HG03342 (cell line): ENCODE data around the gene USP6NL.

Source experiments
- ATAC-seq: cut with Tn5 transposase; IDR thresholded peaks from one replicate; pipeline ENCODE4 v1.9.1; 2021; ENCODE audit warnings: mild to moderate bottlenecking, moderate library complexity; ENCODE audit not compliant: unreplicated experiment

Gene USP6NL

DNA sequence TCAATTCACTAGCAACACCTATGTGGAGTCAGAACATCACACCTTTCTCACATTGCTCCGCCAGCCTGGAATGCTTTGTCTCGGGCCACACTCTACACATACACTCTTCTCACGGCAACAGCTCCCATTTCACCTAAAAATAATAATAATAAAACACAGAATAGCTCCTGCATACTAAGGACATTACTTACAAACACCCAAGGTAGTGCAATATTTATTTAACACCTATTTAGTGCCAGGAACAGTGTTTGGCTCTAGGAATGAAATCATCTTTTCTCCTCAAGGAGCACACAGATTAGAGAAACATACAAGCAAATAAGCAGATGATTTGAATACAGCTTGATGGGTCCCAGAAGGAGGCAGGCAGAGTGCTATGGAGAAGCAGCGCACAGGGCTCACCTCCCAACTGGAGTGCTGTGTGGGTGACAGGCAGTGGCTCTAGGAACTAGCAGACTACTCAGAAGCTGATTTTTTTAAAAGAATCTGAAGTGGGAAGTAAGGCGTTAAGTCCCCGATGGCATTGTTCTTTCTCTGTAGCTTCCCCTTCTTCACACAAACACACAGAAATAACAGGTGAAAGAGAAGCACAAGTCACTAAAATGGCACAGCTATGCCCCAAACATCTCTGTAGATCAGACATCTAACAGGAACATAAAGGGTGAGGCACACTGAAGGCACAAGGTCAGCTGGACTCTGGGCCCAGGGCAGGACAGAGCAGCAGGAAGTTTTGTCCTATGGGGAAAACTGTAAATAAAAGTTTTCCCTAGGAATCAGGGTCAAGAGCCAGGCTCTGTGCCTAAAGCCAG is 16.7 kb downstream of the USP6NL start:
- ATAC-seq = no peak

DNA sequence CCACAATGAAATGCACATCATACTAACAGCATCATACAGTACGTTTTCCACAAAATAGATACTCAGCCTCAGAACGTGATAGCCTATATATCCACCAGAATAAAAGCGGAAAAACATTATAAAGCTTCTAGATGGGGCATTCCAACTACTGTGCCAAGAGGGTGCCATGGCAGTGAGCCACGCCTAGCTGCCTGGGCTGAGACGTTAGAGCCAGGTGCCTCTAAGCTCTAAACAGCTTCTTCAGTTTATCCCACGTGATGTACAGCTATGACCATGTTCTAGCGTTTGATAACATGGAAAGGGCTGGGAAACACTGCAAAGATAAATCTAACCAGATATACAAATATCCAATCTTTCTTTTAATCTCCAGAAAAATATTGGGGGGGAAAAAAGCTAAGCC is 17.8 kb downstream of the USP6NL start:
- no peak for ATAC-seq

GRCh38 chr10:11589738-11590137 is 21.7 kb downstream of the USP6NL start:
- ATAC-seq = no peak

DNA sequence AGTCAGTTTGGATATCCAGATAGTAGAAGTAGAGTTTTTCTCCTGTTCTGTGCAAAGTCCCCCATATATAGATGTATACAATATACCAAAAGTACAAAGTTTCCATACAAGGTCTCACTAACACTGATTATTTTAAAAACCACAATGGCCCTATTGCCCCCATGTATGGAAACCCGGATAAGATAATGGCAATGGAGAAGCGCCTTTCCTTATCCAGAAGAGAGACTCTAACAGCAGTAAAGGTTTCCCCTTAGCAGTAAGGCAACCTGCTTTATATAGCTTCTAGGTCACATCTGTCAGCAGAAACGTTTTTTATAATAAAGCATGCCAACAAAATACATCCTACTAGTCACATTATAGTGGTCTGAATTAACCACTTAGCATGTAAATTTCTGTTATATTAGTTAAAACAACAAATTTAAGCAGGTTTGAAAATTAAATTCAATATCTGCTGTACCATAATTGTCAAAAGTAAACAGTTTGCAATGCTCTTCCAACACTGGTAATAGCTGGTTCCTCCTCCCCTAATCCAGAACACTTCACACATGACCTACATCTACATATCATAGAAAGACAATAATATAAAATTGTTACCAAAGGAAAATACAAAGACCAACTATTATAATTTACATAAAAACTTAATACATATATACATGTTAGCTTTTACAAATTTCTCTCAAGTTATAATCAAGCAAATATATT is 22.4 kb downstream of the USP6NL start:
- ATAC-seq = no peak

- no peak for ATAC-seq
Measured at GRCh38 chr10:11587722-11588259, 23.7 kb downstream of the USP6NL start.

- no peak for ATAC-seq
Measured at GRCh38 chr10:11586170-11586569, 25.3 kb downstream of the USP6NL start.

DNA sequence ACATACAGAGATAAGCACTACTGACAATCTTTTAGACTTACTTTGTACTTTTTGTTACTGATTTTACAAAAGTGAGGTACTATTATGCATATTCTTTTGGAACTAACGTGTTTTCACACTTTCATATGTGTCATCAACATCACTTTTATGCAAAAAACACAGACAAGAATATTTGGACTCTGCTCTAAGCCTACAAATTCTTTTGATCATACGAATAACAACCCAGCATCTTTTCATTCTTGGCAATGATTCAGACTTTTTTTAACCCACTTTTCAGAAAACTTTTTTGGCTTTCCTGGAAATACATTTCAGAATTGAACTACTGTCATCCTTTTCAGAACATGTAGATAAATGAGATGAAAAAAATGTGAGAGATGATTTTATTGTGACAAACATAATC is 30.2 kb downstream of the USP6NL start:
- no peak for ATAC-seq

GRCh38 chr10:11579885-11580284 is 31.6 kb downstream of the USP6NL start:
- ATAC-seq = no peak

- peak; percentile 54 for ATAC-seq
Measured at GRCh38 chr10:11578802-11579255, 32.6 kb downstream of the USP6NL start.

DNA sequence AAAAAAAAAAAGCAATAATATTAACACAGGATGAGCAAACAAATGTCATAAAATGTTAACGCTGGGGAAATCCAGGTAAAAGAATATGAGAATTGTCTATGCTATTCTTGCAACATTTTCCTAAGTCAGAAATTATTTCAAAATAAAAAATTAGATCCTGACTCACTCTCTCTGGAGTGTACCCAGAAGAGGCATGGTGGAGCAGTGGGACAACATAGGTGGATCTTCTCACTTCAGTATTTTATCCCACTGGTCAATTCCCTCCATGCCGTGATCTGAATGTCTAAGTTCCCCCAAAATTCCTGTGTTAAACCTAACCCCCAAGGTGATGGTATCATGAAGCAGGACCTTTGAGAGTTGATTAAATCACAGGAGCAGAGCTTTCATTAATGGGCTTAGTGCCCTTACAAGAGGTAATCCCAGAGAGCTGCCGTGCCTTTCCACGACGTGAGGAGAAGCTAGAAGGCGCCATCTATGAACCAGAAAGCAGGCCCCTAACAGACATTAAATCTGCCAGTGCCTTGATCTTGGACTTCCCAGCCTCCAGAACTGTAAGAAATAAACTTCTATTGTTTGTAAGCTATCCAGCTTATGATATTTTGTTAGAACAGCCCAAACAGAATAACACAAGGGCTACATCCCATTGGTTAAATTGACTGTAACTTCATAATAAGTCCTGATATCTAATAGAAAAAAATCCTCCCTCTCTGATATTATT is 35.2 kb downstream of the USP6NL start:
- ATAC-seq = no peak

- ATAC-seq = peak; percentile 64
Measured at GRCh38 chr10:11573497-11573896, 38.0 kb downstream of the USP6NL start.

DNA sequence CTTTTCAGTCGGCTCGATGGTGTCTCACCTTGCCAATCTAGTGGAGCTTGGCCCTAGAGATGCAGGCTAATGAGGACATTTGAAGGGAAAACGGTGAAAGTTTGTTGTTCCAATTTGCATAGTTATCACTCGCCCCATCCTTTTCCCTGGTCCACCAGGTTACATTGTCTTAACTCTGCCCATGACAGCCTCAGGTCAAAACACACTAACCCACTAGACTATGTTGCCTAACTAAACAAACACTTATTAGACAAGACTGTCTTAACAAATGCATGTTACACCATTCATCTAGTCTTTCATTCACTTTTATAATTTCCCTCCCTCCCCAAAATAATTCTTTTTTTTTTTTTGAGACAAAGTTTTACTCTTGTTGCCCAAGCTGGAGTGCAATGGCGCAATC is 40.7 kb downstream of the USP6NL start:
- ATAC-seq = no peak

DNA sequence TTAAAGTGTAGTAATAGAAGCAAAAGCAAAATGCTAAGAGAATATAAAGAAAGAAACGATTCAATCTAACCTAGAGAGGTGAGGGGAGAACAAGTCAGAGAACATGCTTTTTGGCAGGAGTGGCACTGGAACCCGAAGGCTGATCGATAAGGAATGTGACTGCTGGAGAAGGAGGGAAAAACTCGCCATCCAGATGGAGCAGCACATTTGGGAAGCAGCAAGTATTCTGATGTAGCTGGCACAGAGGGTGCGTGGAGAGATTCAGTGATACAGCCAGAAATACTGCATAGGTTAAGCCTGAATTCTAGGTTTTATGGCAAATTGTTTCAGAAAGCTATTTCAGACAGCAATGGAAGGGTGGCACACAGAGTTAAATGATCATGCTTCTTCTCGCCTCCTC is 42.0 kb downstream of the USP6NL start:
- ATAC-seq = no peak

DNA sequence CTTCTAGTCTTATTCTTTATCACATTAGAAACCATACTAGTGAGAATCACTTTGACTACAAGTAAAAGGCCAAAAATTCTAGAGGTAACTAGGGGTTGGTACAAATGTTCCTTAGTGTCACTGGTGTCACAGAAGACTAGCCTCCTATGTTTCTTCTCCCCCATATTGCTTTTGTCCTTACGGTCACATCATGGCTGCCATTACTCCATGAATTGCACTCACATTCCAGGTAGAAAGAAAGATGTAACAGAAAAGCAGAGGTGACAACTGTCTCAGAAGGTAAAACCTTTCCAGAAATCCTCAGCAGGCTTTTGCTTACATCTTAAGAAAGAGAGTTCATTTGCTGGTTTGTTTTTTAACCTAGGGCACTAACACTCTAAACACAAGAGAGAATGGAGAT is 42.9 kb downstream of the USP6NL start:
- no peak for ATAC-seq

DNA sequence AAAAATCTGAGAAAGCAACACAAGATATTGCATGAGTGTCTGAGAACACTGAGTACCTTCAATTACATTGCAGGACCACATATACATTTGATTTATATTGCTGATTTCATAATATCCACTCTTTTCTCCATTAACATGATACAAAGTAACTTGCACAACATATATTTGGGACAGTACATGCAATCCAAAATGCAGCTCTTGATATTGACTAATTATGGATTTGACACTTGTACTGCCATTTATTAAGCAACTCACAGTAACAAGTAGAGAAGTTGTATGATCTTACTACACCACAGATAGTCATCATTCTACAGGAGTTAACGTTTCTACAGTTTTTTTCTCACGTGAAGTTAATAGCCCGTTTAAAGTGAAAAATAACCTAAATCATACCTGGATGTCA is 46.7 kb downstream of the USP6NL start:
- ATAC-seq = no peak

DNA sequence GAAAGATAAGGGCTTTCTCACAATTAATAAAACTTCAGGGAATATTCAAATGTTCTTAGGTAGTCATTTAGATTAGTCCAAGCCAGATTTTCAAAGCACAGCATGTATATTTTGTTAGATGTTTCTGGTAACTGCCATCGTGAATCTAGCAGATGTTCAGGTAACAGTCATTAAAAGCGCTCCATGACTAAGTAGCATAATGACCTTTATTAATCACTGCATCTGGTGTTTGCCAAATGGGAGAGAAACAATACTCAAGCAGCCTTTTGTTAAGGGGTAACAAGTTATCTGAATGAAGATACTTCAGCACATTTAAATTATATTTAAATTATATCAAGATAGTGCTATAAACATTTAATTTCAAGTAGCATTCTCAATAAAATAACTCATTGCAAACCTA is 47.5 kb downstream of the USP6NL start:
- ATAC-seq = no peak

DNA sequence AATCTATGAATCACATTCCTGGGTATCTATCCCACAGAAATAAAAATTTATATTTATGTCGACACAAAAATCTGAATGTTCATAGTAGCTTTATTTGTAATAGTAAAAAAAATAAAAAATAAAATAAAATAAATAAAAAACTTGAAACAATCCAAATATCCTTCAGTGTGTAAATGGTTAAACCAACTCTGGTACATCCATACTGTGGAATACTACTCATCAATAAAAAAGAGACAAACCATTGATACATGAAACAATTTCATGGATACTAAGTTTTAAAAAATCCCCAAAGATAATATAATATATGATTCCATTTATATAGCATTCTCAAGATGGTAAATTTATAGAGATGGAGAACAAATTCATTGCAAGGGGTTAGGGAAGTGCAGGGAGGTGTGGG is 48.6 kb downstream of the USP6NL start:
- ATAC-seq = no peak

DNA sequence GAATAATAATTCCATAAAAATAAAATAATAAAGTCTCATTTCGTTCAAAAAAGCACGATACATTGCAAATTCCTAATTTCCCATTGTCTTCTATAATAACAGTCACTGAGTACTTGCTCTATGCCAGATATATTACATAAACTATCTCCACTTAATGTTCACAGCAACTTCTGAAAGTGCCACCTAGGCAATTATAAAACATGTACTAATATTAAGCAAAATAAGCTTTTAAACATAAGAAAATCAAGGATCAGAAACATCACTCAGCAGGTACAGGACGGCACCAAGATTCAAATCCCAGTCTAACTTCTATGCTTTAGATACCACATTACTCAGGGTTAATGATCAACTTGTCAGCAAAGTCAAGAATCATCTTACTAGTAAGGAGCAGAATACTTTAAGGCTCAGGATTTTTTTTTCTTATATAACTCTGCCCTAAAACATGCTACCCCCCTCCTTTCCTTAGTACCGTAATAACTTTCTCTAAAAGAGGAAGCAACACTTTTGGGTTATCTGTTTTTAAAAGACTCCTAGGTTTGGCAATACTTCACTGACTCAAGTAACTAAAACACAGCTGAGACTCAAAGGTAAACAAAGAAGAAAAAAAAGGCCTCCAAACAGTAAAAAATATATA is 51.3 kb downstream of the USP6NL start:
- peak; percentile 84 for ATAC-seq

DNA sequence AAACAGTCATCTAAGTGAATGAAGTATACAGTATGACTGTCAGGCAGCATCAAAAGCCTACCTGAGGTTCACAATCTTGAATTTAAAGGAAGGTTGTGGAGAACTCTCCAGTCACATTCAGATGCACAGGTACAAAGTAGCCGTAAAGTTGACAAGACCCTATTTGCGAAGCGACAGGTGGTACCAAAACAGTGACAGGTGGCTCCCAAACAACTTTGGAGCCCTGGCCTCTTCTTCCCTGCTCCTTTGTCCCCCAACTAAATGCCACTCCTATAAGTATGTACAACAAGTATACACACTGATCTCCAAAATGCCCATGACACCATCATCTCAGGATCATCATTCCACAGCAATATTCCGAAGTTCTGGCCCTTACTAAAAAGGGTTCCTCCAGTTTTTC is 53.5 kb downstream of the USP6NL start:
- no peak for ATAC-seq

- ATAC-seq = no peak
Measured at GRCh38 chr10:11557513-11557912, 53.9 kb downstream of the USP6NL start.

- ATAC-seq = no peak
Measured at GRCh38 chr10:11555556-11555955, 55.9 kb downstream of the USP6NL start.
